Hepatocyte (in vitro differentiated cells): ENCODE data around the gene HAVCR1. TPM values are rescaled to one million over a fixed set of nuclear protein-coding genes. Genes with fewer than 3 reads are reported as not detected.
"Not testable (repeated sequence)": the region's sequence is repeated elsewhere in the genome, so short reads cannot be mapped to it uniquely, and the experiment has no call there.

Experiments
- DNase-seq: peaks from one replicate; pipeline ENCODE4 v3.0.0-alpha.2; 2016; ENCODE audit warnings: low spot score
- H2AFZ ChIP-seq: fragments of 200-600 bp; sonication (generic); 2 replicates; pipeline ENCODE4 v1.6.0; 2016; ENCODE audit warnings: antibody characterized with exemption, mild to moderate bottlenecking
- H3K27ac ChIP-seq: fragments of 200-600 bp; sonication (generic); 2 replicates; pipeline ENCODE4 v1.5.1; 2016; ENCODE audit warnings: mild to moderate bottlenecking
- H3K27me3 ChIP-seq: fragments of 200-600 bp; sonication (generic); 2 replicates; pipeline ENCODE4 v1.6.1; 2016
- H3K36me3 ChIP-seq: fragments of 200-600 bp; sonication (generic); replicated peaks from 2 replicates; pipeline ENCODE4 v1.5.1; 2016; ENCODE audit warnings: low read depth; ENCODE audit not compliant: insufficient read depth
- H3K4me1 ChIP-seq: fragments of 200-600 bp; sonication (generic); 2 replicates; pipeline ENCODE4 v1.5.1; 2016; ENCODE audit warnings: mild to moderate bottlenecking, moderate library complexity; ENCODE audit not compliant: insufficient read depth
- H3K4me2 ChIP-seq: fragments of 200-600 bp; sonication (generic); 2 replicates; pipeline ENCODE4 v1.6.0; 2016
- H3K4me3 ChIP-seq: fragments of 200-600 bp; sonication (generic); 2 replicates; pipeline ENCODE4 v1.5.1; 2016; ENCODE audit warnings: mild to moderate bottlenecking
- H3K79me2 ChIP-seq: fragments of 200-600 bp; sonication (generic); 2 replicates; pipeline ENCODE4 v1.6.0; 2017; ENCODE audit warnings: mild to moderate bottlenecking
- H3K9me2 ChIP-seq: fragments of 200-600 bp; sonication (generic); replicated peaks from 2 replicates; pipeline ENCODE4 v1.6.0; 2017; ENCODE audit warnings: mild to moderate bottlenecking; ENCODE audit not compliant: insufficient read depth
- H3K9me3 ChIP-seq: fragments of 200-600 bp; sonication (generic); 2 replicates; pipeline ENCODE4 v1.5.1; 2016; ENCODE audit warnings: low read depth, mild to moderate bottlenecking
- H4K20me1 ChIP-seq: fragments of 200-600 bp; sonication (generic); 2 replicates; pipeline ENCODE4 v1.6.0; 2016; ENCODE audit warnings: mild to moderate bottlenecking; ENCODE audit not compliant: insufficient read depth, poor library complexity, severe bottlenecking
- EZH2 ChIP-seq: fragments of 200-600 bp; sonication (generic); IDR thresholded peaks from 2 replicates; pipeline ENCODE4 v1.6.1; 2016; ENCODE audit warnings: antibody characterized with exemption, mild to moderate bottlenecking, borderline replicate concordance
- EZH2phosphoT487 ChIP-seq: fragments of 200-600 bp; sonication (generic); IDR thresholded peaks from one replicate; pipeline ENCODE4 v1.6.1; 2018; ENCODE audit warnings: antibody characterized with exemption, mild to moderate bottlenecking, low read depth, moderate library complexity; ENCODE audit not compliant: unreplicated experiment, severe bottlenecking
- WGBS: methylation state at CpG from one replicate; pipeline ENCODE4 v1.1.6; 2016; ENCODE audit warnings: low lambda C conversion rate; ENCODE audit errors: missing lambda C conversion rate; 5-methylcytosine and 5-hydroxymethylcytosine counted together
- polyA plus RNA-seq: library from polyadenylated mRNA; unstranded; fragments of >200 nt; fragmentation: Nextera tagmentation; extraction: Ambion mirVana; gene quantifications from 2 replicates; pipeline ENCODE4 v1.2.1, GENCODE V29; 2016
- total RNA-seq: library from RNA; depleted of rRNA; stranded (reverse); fragments of >200 nt; gene quantifications from 2 replicates; pipeline ENCODE4 v1.2.3, GENCODE V29; 2014
- TF ChIP-seq, protein P1 (sequence below): fragments of 200-600 bp; sonication (generic); IDR thresholded peaks from 2 replicates; pipeline ENCODE4 v1.5.1; 2016; ENCODE audit warnings: antibody characterized with exemption, mild to moderate bottlenecking; ENCODE audit not compliant: poor library complexity

Gene HAVCR1
- total and polyA plus RNA-seq, 2 experiments from 2014 or later = 2.1 to 9.5 TPM

DNA sequence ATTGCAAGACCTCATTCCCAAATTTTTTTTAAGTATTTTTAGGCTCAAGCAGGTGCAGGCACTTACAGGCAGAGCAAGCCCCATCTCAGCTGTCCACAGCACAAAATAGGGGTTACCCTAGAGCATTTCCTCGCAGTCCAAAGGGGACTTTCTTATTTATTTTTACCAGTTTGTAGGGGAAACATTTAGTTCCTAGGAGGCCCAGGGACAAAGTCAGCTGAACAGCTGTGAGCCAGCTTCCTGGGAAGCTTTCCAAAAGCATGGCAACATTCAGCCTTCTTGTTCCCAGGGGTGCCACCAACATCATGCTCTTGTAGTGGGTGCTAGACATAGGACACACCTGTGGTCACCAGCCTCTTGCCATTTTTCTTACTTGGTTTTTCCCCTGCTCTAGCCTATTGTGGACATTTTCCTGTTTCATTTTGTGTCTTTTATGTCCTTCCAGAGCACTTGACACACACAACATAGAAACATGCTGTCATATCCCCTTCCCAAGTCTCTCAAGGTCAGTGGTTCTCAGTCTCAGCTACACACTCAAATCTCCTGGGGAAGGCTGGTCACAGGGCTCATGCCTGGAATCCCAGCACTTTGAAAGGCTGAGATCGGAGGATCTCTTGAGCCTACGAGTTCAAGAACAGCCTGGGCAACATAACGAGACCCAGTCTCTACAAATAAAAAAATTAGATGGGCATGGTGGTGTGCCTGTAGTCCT is 38.2 kb downstream of the HAVCR1 start:
- TF ChIP-seq EZH2phosphoT487 (no peak), EZH2 (no peak)
- TF ChIP-seq, protein P1, sequence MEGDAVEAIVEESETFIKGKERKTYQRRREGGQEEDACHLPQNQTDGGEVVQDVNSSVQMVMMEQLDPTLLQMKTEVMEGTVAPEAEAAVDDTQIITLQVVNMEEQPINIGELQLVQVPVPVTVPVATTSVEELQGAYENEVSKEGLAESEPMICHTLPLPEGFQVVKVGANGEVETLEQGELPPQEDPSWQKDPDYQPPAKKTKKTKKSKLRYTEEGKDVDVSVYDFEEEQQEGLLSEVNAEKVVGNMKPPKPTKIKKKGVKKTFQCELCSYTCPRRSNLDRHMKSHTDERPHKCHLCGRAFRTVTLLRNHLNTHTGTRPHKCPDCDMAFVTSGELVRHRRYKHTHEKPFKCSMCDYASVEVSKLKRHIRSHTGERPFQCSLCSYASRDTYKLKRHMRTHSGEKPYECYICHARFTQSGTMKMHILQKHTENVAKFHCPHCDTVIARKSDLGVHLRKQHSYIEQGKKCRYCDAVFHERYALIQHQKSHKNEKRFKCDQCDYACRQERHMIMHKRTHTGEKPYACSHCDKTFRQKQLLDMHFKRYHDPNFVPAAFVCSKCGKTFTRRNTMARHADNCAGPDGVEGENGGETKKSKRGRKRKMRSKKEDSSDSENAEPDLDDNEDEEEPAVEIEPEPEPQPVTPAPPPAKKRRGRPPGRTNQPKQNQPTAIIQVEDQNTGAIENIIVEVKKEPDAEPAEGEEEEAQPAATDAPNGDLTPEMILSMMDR = no peak
- no peaks in the 10 kb centered on the region for H3K79me2 ChIP-seq
- H3K27ac ChIP-seq = no peak overlapping the region
- H3K9me3 ChIP-seq = no peaks in the 10 kb centered on the region
- no peaks in the 10 kb centered on the region for H3K9me2 ChIP-seq
- H3K27me3 ChIP-seq = no peaks in the 10 kb centered on the region
- 90% methylated on average over 4 of the region's 4 CpGs for WGBS
- no peak overlapping the region for H3K4me2 ChIP-seq
- H3K4me3 ChIP-seq = no peak overlapping the region
- H2AFZ ChIP-seq = no peak overlapping the region
- no peak for DNase-seq
- no peaks in the 10 kb centered on the region for H3K4me1 ChIP-seq
- no peaks in the 10 kb centered on the region for H4K20me1 ChIP-seq
- no peaks in the 10 kb centered on the region for H3K36me3 ChIP-seq

GRCh38 chr5:157020002-157020401 is 38.9 kb downstream of the HAVCR1 start:
- no peak overlapping the region for H3K4me2 ChIP-seq
- DNase-seq = no peak

DNA sequence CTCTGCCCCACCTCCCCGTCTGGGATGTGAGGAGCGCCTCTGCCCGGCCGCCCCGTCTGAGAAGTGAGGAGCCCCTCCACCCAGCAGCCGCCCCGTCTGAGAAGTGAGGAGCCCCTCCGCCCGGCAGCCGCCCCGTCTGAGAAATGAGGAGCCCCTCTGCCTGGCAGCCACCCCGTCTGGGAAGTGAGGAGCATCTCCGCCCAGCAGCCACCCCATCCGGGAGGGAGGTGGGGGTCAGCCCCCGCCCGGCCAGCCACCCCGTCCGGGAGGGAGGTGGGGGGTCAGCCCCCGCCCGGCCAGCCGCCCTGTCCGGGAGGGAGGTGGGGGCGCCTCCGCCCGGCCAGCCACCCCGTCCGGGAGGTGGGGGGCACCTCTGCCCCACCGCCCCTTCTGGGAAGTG is 44.8 kb downstream of the HAVCR1 start:
- H3K79me2 ChIP-seq, H3K4me2 ChIP-seq, H3K36me3 ChIP-seq, H3K27ac ChIP-seq, H3K27me3 ChIP-seq, H3K9me3 ChIP-seq, H4K20me1 ChIP-seq, H2AFZ ChIP-seq, DNase-seq, H3K9me2 ChIP-seq, H3K4me3 ChIP-seq, H3K4me1 ChIP-seq: not testable (repeated sequence)
- 100% methylated on average over 1 of the region's 28 CpGs for WGBS

More at GRCh38 chr5:157020002-157020401, 38.9 kb downstream of the HAVCR1 start:
- Histone ChIP-seq H3K79me2 (no peaks in the 10 kb centered on the region), H3K27ac (no peak overlapping the region), H3K9me3 (no peaks in the 10 kb centered on the region), H3K4me1 (no peaks in the 10 kb centered on the region), H2AFZ (no peak overlapping the region), H3K4me3 (no peak overlapping the region), H4K20me1 (no peaks in the 10 kb centered on the region), H3K27me3 (no peaks in the 10 kb centered on the region), H3K36me3 (no peaks in the 10 kb centered on the region), H3K9me2 (no peaks in the 10 kb centered on the region)
- no peak for TF ChIP-seq EZH2phosphoT487
- TF ChIP-seq, protein P1 = no peak
- TF ChIP-seq EZH2 = no peak

- Histone ChIP-seq H3K4me3 (no peak overlapping the region), H3K9me2 (no peaks in the 10 kb centered on the region), H3K79me2 (no peaks in the 10 kb centered on the region), H4K20me1 (no peaks in the 10 kb centered on the region), H3K9me3 (no peaks in the 10 kb centered on the region), H3K4me1 (no peaks in the 10 kb centered on the region), H3K27ac (no peak overlapping the region), H3K4me2 (no peak overlapping the region), H3K27me3 (no peaks in the 10 kb centered on the region), H3K36me3 (no peaks in the 10 kb centered on the region), H2AFZ (no peak overlapping the region)
- TF ChIP-seq EZH2 (no peak), EZH2phosphoT487 (no peak)
- TF ChIP-seq, protein P1 = no peak
- WGBS = 64% methylated on average over 2 of the region's 2 CpGs
- DNase-seq = no peak
These were observed 52.7 kb downstream of the HAVCR1 start for GRCh38 chr5:157006262-157006661.
